Motor neuron (in vitro differentiated cells): ENCODE measurements around the gene ELK3. TPM values are rescaled to one million over a fixed set of nuclear protein-coding genes. Genes with fewer than 3 reads are reported as not detected.

Experiments
- ATAC-seq, 8 experiments: fragments of 200-7000 bp; cut with Tn5 transposase; replicated peaks in 6 of 8; 2 replicates each; pipeline ENCODE4 v1.8.0; 2021; ENCODE audit warnings: mild to moderate bottlenecking in 8 of 8, moderate library complexity in 8 of 8
- H3K27ac ChIP-seq, 2 donors: fragments of 250-450 bp; sonication (Bioruptor Pico); 2 replicates each; pipeline ENCODE4 v1.9.0; 2021; ENCODE audit warnings: antibody characterized with exemption in 2 of 2, mild to moderate bottlenecking in 2 of 2, moderate library complexity in 1 of 2
- H3K4me1 ChIP-seq, 2 donors: fragments of 250-450 bp; sonication (Bioruptor Pico); replicated peaks in 1 of 2; 2 replicates each; pipeline ENCODE4 v1.6.1; 2021; ENCODE audit warnings: antibody characterized with exemption in 2 of 2, mild to moderate bottlenecking in 2 of 2, moderate library complexity in 1 of 2
- H3K4me3 ChIP-seq, 5 donors: fragments of 250-450 bp; sonication (Bioruptor Pico); 2 replicates each; pipeline ENCODE4 v1.9.0; 2021; ENCODE audit warnings: antibody characterized with exemption in 5 of 5, mild to moderate bottlenecking in 5 of 5, moderate library complexity in 4 of 5
- WGBS, 10 experiments: fragments of 450-650 bp; shearing (Covaris generic); methylation state at CpG; one replicate each; pipeline ENCODE4 v1.0.0; 2022; 5-methylcytosine and 5-hydroxymethylcytosine counted together
- in situ Hi-C, 9 experiments: fragments of 400-800 bp; cut with MboI; loops; one replicate each; pipeline ENCODE4 v1.15.0; 2021; ENCODE audit warnings: low sequenced_read_pairs in 9 of 9, low pct_unique_long_range_greater_than_20kb in 2 of 9; ENCODE audit not compliant: unreplicated experiment in 9 of 9
- total RNA-seq, 8 experiments: library from RNA; unstranded; fragments of 300-600 nt; gene quantifications; 2 replicates each; pipeline versions ENCODE4 v1.2.3 to v1.2.4, GENCODE V29; 2022

The ELK3 gene
- total RNA-seq, 8 experiments from 2014 or later, result 0.92 to 30.7 (median 4.5) TPM

- Histone ChIP-seq H3K27ac (no peak overlapping the region), H3K4me3 (no peak overlapping the region), H3K4me1 (peaks cover 0 to 4% of the 10 kb centered on the region in 2 donors)
- ATAC-seq, result no peak
- WGBS, 10 experiments, result 50 to 100% (median 72%) methylated on average over 1 to 7 of the region's 9 CpGs; no CpG with 5 or more reads in 2 of the 10 experiments
- in situ Hi-C loops, result no loop called here
Measured at GRCh38 chr12:96170328-96170727, 23.8 kb upstream of the ELK3 start.

GRCh38 chr12:96170762-96171161 lies 23.4 kb upstream of the ELK3 start:
- in situ Hi-C loops, result no loop called here
- ATAC-seq, result no peak
- Histone ChIP-seq H3K27ac (no peak overlapping the region), H3K4me1 (peaks cover 0 to 4% of the 10 kb centered on the region in 2 donors), H3K4me3 (no peak overlapping the region)
- WGBS, 10 experiments, result 75 to 91% (median 80%) methylated on average over 1 to 4 of the region's 5 CpGs; no CpG with 5 or more reads in 5 of the 10 experiments

- WGBS, 10 experiments, result 89 to 95% (median 95%) methylated on average over 3 of the region's 3 CpGs; no CpG with 5 or more reads in 7 of the 10 experiments
- in situ Hi-C loops, result no loop called here
- H3K4me3 ChIP-seq, result no peak overlapping the region
- H3K27ac ChIP-seq, result no peak overlapping the region
- ATAC-seq, result no peak
- H3K4me1 ChIP-seq, result no peaks in the 10 kb centered on the region
Measured at GRCh38 chr12:96171905-96172304, 22.3 kb upstream of the ELK3 start.

GRCh38 chr12:96172981-96173380 lies 21.2 kb upstream of the ELK3 start:
- no peak for ATAC-seq
- H3K4me1 ChIP-seq, result no peaks in the 10 kb centered on the region
- H3K27ac ChIP-seq, result no peak overlapping the region
- in situ Hi-C loops, result no loop called here
- H3K4me3 ChIP-seq, result no peak overlapping the region
- WGBS, 10 experiments, result 0 to 96% (median 73%) methylated on average over 1 to 4 of the region's 4 CpGs

GRCh38 chr12:96176575-96176974 lies 17.6 kb upstream of the ELK3 start:
- Histone ChIP-seq H3K4me3 (no peak overlapping the region), H3K27ac (no peak overlapping the region), H3K4me1 (no peaks in the 10 kb centered on the region)
- no peak for ATAC-seq
- 40 to 100% (median 82%) methylated on average over 1 of the region's 1 CpG; no CpG with 5 or more reads in 4 of the 10 experiments for WGBS, 10 experiments
- in situ Hi-C loops, result no loop called here

GRCh38 chr12:96177013-96177412 lies 17.2 kb upstream of the ELK3 start:
- H3K4me3 ChIP-seq, result no peak overlapping the region
- 67 to 100% (median 100%) methylated on average over 1 of the region's 1 CpG; no CpG with 5 or more reads in 5 of the 10 experiments for WGBS, 10 experiments

GRCh38 chr12:96183734-96184370 lies 10.3 kb upstream of the ELK3 start:
- in situ Hi-C loops, result no loop called here
- H3K27ac ChIP-seq, result no peak overlapping the region
- no peak overlapping the region for H3K4me3 ChIP-seq
- no peaks in the 10 kb centered on the region for H3K4me1 ChIP-seq
- 0 to 100% (median 79%) methylated on average over 1 to 3 of the region's 4 CpGs for WGBS, 10 experiments
- no peak for ATAC-seq

More at GRCh38 chr12:96177013-96177412, 17.2 kb upstream of the ELK3 start:
- peak in 2 of 8 experiments; percentile 50 to 91 for ATAC-seq
- in situ Hi-C loops, result no loop called here
- Histone ChIP-seq H3K4me1 (no peaks in the 10 kb centered on the region), H3K27ac (no peak overlapping the region)

GRCh38 chr12:96185914-96186313 lies 8.3 kb upstream of the ELK3 start:
- 52 to 100% (median 84%) methylated on average over 1 to 3 of the region's 4 CpGs; no CpG with 5 or more reads in 3 of the 10 experiments for WGBS, 10 experiments
- no peak for ATAC-seq
- Histone ChIP-seq H3K4me3 (no peak overlapping the region), H3K27ac (no peak overlapping the region), H3K4me1 (no peaks in the 10 kb centered on the region)
- in situ Hi-C loops, result no loop called here

- WGBS, 10 experiments, result 72 to 100% (median 79%) methylated on average over 1 to 10 of the region's 10 CpGs
- no peak overlapping the region for H3K4me3 ChIP-seq
Measured at GRCh38 chr12:96186607-96187301, 7.4 kb upstream of the ELK3 start.

GRCh38 chr12:96187956-96188355 lies 6.2 kb upstream of the ELK3 start:
- Histone ChIP-seq H3K27ac (no peak overlapping the region), H3K4me1 (no peaks in the 10 kb centered on the region), H3K4me3 (no peak overlapping the region)
- WGBS, 10 experiments, result 63 to 100% (median 73%) methylated on average over 2 of the region's 2 CpGs; no CpG with 5 or more reads in 2 of the 10 experiments
- in situ Hi-C loops, result no loop called here
- ATAC-seq, result peak in 3 of 8 experiments; percentile 33 to 50 (median 47)

More at GRCh38 chr12:96186607-96187301, 7.4 kb upstream of the ELK3 start:
- ATAC-seq, result no peak
- Histone ChIP-seq H3K27ac (no peak overlapping the region), H3K4me1 (no peaks in the 10 kb centered on the region)
- in situ Hi-C loops, result no loop called here

GRCh38 chr12:96189781-96190180 lies 4.4 kb upstream of the ELK3 start:
- WGBS, 10 experiments, result 48 to 100% (median 77%) methylated on average over 2 to 5 of the region's 5 CpGs; no CpG with 5 or more reads in 1 of the 10 experiments
- no peak overlapping the region for H3K27ac ChIP-seq
- in situ Hi-C loops, result no loop called here
- ATAC-seq, result no peak
- no peaks in the 10 kb centered on the region for H3K4me1 ChIP-seq
- no peak overlapping the region for H3K4me3 ChIP-seq

- in situ Hi-C loops, result no loop called here
- Histone ChIP-seq H3K4me3 (no peak overlapping the region), H3K4me1 (peaks cover 0 to 3% of the 10 kb centered on the region in 2 donors), H3K27ac (no peak overlapping the region)
- no peak for ATAC-seq
- WGBS, 10 experiments, result 63 to 100% (median 79%) methylated on average over 1 to 7 of the region's 10 CpGs; no CpG with 5 or more reads in 1 of the 10 experiments
Measured at GRCh38 chr12:96190413-96191108, 3.6 kb upstream of the ELK3 start.

- ATAC-seq, result no peak
- Histone ChIP-seq H3K4me3 (no peak overlapping the region), H3K27ac (no peak overlapping the region), H3K4me1 (peaks cover 6 to 10% of the 10 kb centered on the region in 2 donors)
- 42 to 87% (median 64%) methylated on average over 2 to 9 of the region's 9 CpGs; no CpG with 5 or more reads in 3 of the 10 experiments for WGBS, 10 experiments
- in situ Hi-C loops, result no loop called here
Measured at GRCh38 chr12:96192926-96193573, 1.1 kb upstream of the ELK3 start.
